ENCODE measurements around the gene CREG2.
"Not testable (repeated sequence)": the region's sequence is repeated elsewhere in the genome, so short reads cannot be mapped to it uniquely, and the experiment has no call there.

Gene CREG2

GRCh38 chr2:101368376-101368775, 18.9 kb downstream of the CREG2 start:
- no peak for DNase-seq

DNA sequence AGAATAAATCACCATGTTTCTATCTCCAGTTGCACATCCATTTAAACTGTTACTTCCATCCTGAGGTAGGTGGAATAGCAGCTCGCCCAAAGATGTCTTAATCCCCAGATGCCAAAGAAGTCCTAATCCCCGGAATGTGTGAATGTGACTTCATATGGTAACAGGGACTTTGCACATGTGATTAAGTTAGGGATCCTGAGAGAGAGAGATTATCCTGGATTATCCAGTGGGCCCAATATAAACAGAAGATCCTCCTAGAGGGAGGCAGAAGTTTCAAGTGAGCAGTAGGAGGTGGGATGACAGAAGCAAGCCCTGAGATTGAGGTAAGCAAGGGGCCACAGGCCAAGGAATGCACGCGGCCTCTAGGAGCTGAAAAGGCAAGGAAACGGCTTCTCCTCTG, 19.8 kb downstream of the CREG2 start:
- DNase-seq = no peak

DNA sequence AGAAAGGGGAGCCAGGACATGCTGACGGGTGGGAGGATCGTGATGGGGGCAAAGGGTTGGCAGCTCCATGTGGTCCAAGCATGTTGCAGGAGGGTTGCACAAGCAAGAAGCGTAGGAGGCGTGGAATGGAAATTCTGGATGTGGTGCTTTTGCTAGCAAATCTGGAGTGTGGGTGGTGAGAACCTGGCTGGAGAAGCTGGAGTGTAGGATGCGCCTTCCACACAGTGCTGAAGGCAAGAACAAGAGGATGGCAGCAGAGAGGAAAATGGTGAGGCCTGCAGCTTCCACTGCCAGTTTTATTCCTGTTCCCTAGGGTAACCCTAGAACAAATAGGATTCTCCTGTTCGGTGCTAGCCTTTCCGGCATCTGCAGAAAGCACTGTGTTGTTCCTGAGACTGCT, 22.4 kb downstream of the CREG2 start:
- no peak for DNase-seq

DNA sequence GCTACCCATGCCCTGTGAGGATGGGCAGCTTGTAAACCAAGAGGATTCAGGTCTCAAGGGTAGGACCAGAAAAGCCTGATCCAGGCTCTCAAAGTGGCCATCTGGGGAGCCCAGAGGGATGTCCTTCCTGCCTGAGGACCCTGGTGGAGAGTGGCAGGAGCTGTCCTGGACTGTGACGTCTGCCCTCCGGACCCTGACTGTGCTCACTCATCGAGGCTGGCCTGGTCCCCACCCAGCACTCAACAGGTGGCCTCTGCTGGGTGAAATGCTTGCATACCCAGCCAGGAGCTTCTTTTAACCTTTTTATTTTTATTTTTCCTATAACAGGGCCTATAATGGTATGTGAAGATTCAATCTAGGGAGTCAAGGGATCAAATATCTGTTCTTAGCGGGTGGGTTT, 24.5 kb downstream of the CREG2 start:
- no peak for DNase-seq

- peak; percentile 32 for DNase-seq
Measured at GRCh38 chr2:101362316-101362715, 25.0 kb downstream of the CREG2 start.

- peak; percentile 56 for DNase-seq
Measured at GRCh38 chr2:101361522-101361921, 25.8 kb downstream of the CREG2 start.

DNA sequence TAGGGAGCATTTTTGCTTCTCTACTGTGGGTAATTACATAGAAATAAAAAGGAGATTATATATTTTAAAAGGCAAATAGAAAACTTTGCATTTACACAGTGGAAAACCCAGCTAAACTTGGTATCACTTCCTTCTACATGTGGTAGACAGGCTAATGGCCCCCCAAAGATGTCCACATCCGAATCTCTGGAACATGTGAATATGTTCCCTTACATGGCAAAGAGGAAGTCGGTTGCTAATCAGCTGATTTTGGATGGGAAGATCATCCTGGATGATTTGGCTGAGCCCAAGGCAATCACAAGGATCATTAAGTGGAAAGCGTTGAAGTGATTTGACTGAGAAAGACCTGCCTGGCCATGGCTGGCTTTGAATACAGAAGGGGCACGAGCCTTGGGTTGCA, 26.2 kb downstream of the CREG2 start:
- DNase-seq = no peak

GRCh38 chr2:101360232-101360631, 27.1 kb downstream of the CREG2 start:
- peak; percentile 4 for DNase-seq

DNA sequence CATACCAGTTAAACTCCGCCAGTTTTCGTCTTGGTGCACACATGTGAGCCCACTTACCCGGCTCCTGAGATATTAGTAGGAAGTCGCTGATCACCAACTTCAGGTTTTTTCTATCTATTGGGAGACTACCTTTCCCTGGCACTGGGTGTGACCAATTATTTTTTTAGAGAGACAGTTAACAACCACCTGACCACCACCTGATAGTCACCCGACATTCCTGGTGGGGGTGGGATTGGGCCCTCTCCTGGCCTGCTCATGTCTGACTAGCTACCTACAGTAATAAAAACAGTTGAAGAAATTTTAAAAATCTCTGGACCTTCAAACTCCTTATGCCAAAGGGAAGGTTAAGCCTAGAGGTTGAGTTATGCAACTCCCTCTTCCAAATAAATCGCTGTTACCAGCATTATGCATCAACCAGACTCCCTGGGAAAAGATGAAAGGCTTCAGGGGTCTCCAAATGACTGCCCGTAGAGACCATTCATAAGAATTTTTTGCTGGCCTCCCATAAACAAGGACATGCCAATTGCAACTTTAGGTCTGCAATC, 27.8 kb downstream of the CREG2 start:
- no peak for DNase-seq

- DNase-seq = no peak
Measured at GRCh38 chr2:101357376-101357775, 29.9 kb downstream of the CREG2 start.

DNA sequence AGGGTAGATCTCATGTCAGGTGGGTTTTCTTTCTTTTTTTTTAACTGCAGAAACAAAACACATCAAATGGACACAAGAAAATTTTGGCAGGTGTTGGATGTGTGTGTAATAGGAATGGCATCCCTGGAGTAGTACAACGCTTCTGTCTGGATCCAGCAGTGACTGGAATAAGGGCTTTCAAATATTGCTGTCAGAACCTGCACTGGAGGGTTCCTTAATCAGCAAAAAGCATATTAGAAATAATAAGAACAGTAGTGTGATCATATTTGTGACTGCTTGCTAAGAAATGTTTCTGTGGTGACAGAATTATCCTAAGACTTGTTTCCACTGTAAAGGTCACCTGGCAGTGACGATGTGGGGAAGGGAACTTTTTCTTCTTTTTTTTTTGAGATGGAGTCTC, 30.8 kb downstream of the CREG2 start:
- no peak for DNase-seq

DNA sequence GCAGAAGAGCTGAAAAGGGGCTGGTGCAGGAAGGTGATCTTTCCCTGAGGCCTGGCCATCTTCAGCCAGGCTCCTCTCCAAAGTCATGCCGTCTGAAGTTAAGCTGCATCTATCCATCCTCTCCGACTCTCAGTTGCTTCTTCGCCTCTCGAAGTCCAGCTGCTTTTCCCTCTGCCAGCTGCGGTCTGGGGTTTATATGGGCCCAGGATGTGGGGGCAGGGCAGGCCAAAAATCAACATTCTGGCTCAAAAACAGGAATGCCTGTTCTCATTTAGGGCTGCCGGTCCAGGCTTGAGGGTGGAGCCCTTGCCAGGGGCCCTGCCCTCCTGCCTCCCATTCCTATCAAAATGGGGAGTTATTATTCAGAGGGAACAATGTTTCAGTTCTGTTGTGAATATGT, 31.2 kb downstream of the CREG2 start:
- DNase-seq = no peak

DNA sequence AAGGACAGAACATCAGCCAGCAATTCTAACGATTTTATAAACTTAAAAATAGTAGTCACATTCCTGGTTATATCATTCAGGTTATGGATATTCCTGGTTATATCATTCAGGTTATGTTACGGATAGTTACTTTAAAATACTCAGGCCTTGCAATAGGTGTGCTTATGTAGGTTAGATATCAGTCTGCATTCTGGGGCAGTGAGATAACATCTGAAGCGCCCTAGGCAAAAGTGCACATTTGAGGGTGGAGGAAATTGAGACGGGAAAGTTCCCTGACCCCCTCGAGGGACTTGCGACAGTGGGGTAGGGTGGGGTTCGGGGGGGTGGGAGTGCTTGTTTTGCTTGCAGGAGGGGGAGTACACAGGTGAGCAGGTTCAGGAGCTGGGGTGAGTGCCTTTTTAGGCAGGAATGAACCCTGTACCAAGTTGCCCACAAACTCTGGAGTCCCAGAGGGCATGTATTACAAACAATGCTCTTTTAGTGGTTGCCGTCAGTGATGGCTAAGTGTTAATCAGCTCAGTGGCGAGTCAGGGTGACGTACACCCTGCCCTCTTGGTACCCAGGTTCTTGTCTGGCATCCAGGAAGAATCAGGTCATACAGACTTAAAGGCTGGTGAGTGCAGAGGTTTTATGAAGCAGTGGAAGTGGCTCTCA, 31.8 kb downstream of the CREG2 start:
- no peak for DNase-seq

DNA sequence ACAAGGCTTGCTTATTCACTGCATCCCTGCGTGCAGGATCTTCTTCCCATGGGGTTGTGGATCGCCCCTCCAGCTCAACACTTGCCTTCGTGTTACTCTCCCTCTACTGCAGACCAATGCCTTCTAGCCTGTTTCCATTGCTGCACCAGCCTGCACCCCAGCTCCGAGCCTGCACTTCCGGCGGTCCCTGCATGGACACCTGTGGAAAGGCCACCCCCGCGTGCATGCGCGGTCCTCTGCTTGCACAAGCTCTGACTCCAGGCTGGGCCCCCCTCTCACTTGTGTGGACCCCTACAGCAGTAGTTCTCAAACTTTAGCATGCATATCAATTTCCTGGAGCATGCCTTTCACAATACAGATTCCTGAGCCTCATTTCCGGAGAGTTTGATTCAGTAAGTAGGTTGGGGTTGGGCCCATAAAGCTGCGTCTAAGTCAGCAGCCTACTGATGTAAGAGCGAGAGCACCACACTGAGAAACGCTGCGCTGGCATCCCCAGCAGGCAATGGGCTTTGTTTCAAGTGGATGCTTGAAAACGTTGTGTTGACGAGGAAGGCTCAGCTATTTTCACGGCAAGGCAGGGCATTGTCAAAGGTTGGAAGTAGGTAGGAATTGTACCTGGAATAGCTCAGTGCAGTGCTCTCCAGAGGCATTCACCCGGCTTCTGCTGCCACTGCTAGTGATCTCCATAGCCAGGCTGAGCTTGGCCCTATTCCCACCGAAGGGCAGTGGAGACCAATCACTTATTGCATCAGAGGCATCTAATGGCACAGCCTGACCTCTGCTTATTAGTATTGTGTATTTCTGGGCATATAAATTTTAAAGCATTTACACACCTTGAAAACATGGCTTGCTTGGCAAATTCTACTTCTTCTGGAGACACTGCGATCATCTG, 32.6 kb downstream of the CREG2 start:
- DNase-seq = no peak

GRCh38 chr2:101352631-101353030, 34.7 kb downstream of the CREG2 start:
- DNase-seq = not testable (repeated sequence)

DNA sequence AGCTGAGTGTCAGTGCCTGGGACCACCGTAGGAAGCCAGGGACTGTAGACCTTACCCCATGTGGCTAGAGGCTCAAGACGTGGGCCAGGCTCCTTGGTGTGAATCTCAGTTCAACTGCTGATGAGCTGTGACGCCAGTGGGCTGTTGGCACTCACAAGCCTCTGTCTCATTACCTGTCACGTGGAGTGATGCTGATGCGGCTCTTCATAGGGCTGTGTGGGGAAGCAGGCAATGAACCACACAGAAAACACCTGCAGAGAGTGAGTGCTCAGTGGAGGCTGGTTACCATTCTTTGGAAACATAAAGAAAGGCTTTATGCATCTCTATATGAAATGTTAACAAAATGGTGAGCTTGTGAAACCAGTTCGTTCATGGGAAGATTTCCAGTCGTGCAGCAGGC, 36.1 kb downstream of the CREG2 start:
- no peak for DNase-seq

DNA sequence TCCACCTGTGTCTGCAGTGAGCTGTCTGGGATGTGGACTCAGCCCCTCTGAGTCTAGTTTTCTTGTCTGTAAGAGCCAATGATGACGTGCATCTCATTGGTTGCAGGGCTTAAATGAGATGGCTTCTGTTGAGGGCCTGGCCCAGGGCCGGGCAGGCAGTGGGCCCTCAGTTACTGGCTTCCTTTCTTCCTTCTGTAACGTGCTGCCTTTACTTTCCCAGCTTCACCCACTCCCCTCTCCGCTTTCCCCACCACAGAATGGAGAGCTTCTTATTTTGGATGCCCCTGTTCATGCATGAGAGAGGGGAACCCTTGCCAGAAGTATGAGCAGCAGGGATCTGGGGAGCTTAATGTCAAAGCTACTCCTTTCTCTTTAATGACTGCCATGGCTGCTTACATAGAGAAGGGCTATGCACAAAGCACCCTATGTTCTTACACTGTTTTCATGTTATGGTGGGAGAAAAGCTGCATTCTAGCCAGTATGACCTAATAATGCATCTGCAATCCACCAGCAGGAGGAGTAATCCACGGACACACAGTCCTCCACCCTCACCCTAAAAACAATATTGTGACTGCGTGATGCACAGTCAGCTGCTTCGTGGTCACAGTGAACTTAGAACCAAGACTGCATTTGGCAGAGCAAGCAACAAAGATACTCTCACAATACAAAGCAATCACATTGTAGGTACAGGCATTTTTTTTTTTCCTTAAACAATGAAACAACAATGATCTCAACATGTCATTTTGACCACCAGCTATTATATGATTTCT, 37.2 kb downstream of the CREG2 start:
- DNase-seq = peak; percentile 42

DNA sequence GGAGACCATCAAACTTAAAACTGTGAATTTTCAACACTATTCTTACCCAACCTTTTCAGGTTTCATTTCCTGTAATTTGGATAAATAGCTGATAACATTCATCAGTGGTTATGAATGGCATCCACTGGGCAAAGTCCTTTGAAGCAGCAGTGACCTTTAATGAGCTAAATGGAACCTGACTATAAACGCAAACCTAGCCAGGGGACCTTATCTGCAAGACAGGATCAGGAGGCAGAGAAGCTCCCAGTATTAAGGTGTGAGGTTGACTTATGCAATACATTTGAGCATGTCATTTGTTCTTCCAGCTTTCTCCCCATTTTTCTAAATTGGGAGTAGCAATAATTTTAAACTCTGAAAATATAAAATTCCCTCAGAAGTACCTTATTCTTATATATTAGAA, 38.4 kb downstream of the CREG2 start:
- DNase-seq = no peak

GRCh38 chr2:101346909-101347308, 40.4 kb downstream of the CREG2 start:
- no peak for DNase-seq

DNA sequence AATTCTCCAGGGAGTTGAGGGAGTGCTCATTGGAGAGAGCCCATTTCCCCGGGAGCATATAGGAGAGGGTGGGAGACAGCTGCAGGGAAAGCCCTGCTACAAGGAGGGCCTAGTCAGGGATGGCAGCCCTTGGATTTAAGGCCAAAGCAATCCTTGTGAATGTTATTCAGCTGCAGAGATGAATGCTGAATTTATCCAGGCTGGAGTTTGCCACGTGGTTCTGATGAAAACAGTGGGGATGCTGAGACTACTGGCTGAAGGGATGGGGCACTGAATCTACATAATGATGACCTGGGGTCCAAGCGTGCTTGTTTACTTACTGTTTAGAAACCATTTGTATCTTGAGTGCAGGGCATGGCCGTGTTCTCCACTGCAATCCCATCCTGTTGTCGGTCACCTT, 43.2 kb downstream of the CREG2 start:
- no peak for DNase-seq

GRCh38 chr2:101342625-101343008, 44.7 kb downstream of the CREG2 start:
- DNase-seq = no peak

GRCh38 chr2:101341901-101342624, 45.2 kb downstream of the CREG2 start:
- DNase-seq = peak; percentile 56

- peak; percentile 19 for DNase-seq
Measured at GRCh38 chr2:101341421-101341820, 45.9 kb downstream of the CREG2 start.
